HCT116 (cell line): Measurements from ENCODE around the gene LSAMP.

Experiments used
- POLR2A ChIP-seq: IDR thresholded peaks from 2 replicates; pipeline ENCODE4 v1.7.0; 2011; ENCODE audit warnings: borderline replicate concordance; ENCODE audit not compliant: insufficient read depth, insufficient read length; ENCODE audit errors: extremely low read depth
- YY1 ChIP-seq: IDR thresholded peaks from 2 replicates; pipeline ENCODE4 v1.6.1; 2011; ENCODE audit warnings: low read length, low read depth, moderate library complexity, mild to moderate bottlenecking; ENCODE audit not compliant: insufficient replicate concordance; ENCODE audit errors: extremely low read depth
- TF ChIP-seq, protein P1 (sequence below), 3 experiments: fragments of 200-600 bp in 1 of 3; sonication (generic) in 1 of 3; IDR thresholded peaks in 2 of 3; conservative IDR thresholded peaks in 1 of 3; 2 replicates each; pipeline ENCODE4 v1.5.1; 2012 to 2017; ENCODE audit warnings: low read depth in 2 of 3, low read length in 2 of 3, antibody characterized with exemption in 1 of 3, borderline replicate concordance in 1 of 3, control low read depth in 1 of 3, mild to moderate bottlenecking in 1 of 3, mixed read lengths in 1 of 3, mixed run types in 1 of 3, moderate library complexity in 1 of 3; ENCODE audit not compliant: insufficient read depth in 1 of 3

DNA sequence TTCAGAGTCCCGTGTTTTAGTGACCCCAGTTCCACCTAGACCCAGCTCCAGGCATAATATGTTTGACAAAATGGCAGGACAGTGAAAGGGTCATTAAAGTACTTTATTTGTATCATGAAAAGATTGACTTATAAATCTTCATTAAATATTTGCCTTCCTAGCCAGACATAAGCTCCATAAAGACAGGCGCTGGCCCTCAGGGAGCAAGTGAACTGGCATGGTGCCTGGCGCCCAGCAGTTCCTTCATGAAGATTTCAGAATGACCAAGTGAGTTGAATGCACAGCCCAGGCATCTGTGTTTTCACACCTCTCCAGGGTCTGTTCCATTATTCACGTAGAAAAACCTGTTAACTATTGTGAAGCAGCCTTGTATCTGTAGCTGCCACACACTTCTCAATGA is 655.8 kb downstream of the LSAMP start:
- TF ChIP-seq YY1: no peak
- TF ChIP-seq, protein P1, sequence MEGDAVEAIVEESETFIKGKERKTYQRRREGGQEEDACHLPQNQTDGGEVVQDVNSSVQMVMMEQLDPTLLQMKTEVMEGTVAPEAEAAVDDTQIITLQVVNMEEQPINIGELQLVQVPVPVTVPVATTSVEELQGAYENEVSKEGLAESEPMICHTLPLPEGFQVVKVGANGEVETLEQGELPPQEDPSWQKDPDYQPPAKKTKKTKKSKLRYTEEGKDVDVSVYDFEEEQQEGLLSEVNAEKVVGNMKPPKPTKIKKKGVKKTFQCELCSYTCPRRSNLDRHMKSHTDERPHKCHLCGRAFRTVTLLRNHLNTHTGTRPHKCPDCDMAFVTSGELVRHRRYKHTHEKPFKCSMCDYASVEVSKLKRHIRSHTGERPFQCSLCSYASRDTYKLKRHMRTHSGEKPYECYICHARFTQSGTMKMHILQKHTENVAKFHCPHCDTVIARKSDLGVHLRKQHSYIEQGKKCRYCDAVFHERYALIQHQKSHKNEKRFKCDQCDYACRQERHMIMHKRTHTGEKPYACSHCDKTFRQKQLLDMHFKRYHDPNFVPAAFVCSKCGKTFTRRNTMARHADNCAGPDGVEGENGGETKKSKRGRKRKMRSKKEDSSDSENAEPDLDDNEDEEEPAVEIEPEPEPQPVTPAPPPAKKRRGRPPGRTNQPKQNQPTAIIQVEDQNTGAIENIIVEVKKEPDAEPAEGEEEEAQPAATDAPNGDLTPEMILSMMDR (IDR thresholded peaks at IDR 0.05 in 2 of 3, conservative IDR thresholded peaks at IDR 0.05 in 1 of 3; ENCODE audit: borderline replicate concordance in 1 of 3, insufficient read depth in 1 of 3, low read depth in 2 of 3, low read length in 2 of 3): no peak
- TF ChIP-seq POLR2A: no peak
